SK-N-SH (cell line): Measurements from ENCODE around the gene MPV17L2. TPM values are rescaled to one million over a fixed set of nuclear protein-coding genes. Genes with fewer than 3 reads are reported as not detected.

ENCODE experiments used
- CTCF ChIA-PET: fragments of 300-600, 350-600 bp; formaldehyde crosslinking; extraction: SDS; loops from one replicate; lab custom pipeline; 2021; lab: Yijun Ruan, JAX
- POLR2A ChIA-PET: fragments of 350-600 bp; sonication (Branson Sonifier 250); formaldehyde crosslinking; extraction: SDS; loops from one replicate; lab custom pipeline; 2020; ENCODE audit warnings: antibody characterized with exemption, inconsistent platforms; lab: Yijun Ruan, JAX
- DNase-seq: peaks from one replicate; pipeline ENCODE4 v3.0.0; 2012
- H2AFZ ChIP-seq: fragments of 200-600 bp; sonication (generic); 2 replicates; pipeline ENCODE4 v1.8.1; 2016; ENCODE audit warnings: antibody characterized with exemption, mild to moderate bottlenecking, low read depth
- H3F3A ChIP-seq: fragments of 200-600 bp; sonication (generic); replicated peaks from 2 replicates; pipeline ENCODE3; 2016; ENCODE audit warnings: antibody characterized with exemption, mild to moderate bottlenecking; ENCODE audit not compliant: insufficient read depth
- H3K27ac ChIP-seq, 2 experiments: fragments of 200-500 bp in 1 of 2; fragments of 200-600 bp in 1 of 2; sonication (Bioruptor generic) in 1 of 2; sonication (generic), shearing (Covaris generic) in 1 of 2; 2 replicates each; pipeline versions ENCODE4 v1.5.1 to v1.6.1; 2014 to 2016; ENCODE audit warnings: low read depth in 2 of 2, inconsistent platforms in 1 of 2, low read length in 1 of 2, mild to moderate bottlenecking in 1 of 2, mixed read lengths in 1 of 2
- H3K27me3 ChIP-seq: fragments of 200-600 bp; sonication (generic), shearing (Covaris generic); 2 replicates; pipeline ENCODE4 v1.6.1; 2016; ENCODE audit warnings: mixed run types; ENCODE audit not compliant: insufficient read depth
- H3K36me3 ChIP-seq, 2 experiments: fragments of 200-500 bp in 1 of 2; fragments of 200-600 bp in 1 of 2; sonication (Bioruptor generic) in 1 of 2; sonication (generic) in 1 of 2; replicated peaks in 1 of 2; 2 replicates each; pipeline versions ENCODE3 to v1.5.1; 2014 to 2016; ENCODE audit warnings: low read length in 1 of 2, mild to moderate bottlenecking in 1 of 2; ENCODE audit not compliant: insufficient read depth in 2 of 2, control insufficient read depth in 1 of 2
- H3K4me1 ChIP-seq, 2 experiments: fragments of 200-500 bp in 1 of 2; fragments of 200-600 bp in 1 of 2; sonication (Bioruptor generic) in 1 of 2; sonication (generic), shearing (Covaris generic) in 1 of 2; 2 replicates each; pipeline versions ENCODE4 v1.5.1 to v1.6.1; 2014 to 2016; ENCODE audit warnings: low read depth in 1 of 2, low read length in 1 of 2, mixed run types in 1 of 2; ENCODE audit not compliant: insufficient read depth in 2 of 2, control insufficient read depth in 1 of 2
- H3K4me2 ChIP-seq: fragments of 200-600 bp; sonication (generic), shearing (Covaris generic); 2 replicates; pipeline ENCODE4 v1.6.1; 2017; ENCODE audit warnings: mixed run types
- H3K4me3 ChIP-seq, 2 experiments: fragments of 200-500 bp in 1 of 2; fragments of 200-600 bp in 1 of 2; sonication (Bioruptor generic) in 1 of 2; sonication (generic), shearing (Covaris generic) in 1 of 2; 2 replicates each; pipeline versions ENCODE4 v1.5.1 to v1.8.1; 2014 to 2016; ENCODE audit warnings: low read depth in 2 of 2, inconsistent platforms in 1 of 2, low read length in 1 of 2, mild to moderate bottlenecking in 1 of 2, mixed read lengths in 1 of 2, moderate library complexity in 1 of 2
- H3K79me2 ChIP-seq: fragments of 200-600 bp; sonication (generic); 2 replicates; pipeline ENCODE4 v1.8.1; 2017; ENCODE audit warnings: mild to moderate bottlenecking; ENCODE audit not compliant: insufficient read depth
- H3K9ac ChIP-seq: fragments of 200-600 bp; sonication (generic); 2 replicates; pipeline ENCODE4 v1.6.1; 2017; ENCODE audit warnings: mixed run types
- H3K9me2 ChIP-seq: fragments of 200-600 bp; sonication (generic); 2 replicates; pipeline ENCODE4 v1.6.1; 2017; ENCODE audit warnings: mixed run types
- H3K9me3 ChIP-seq: fragments of 200-600 bp; sonication (generic); 2 replicates; pipeline ENCODE4 v1.6.1; 2017; ENCODE audit warnings: mixed run types, mild to moderate bottlenecking, moderate library complexity
- H4K20me1 ChIP-seq: fragments of 200-600 bp; sonication (generic); 2 replicates; pipeline ENCODE4 v1.6.1; 2017; ENCODE audit warnings: mild to moderate bottlenecking, mixed run types; ENCODE audit not compliant: insufficient read depth
- CHD2 ChIP-seq: fragments of 150-350 bp; IDR thresholded peaks from 2 replicates; pipeline ENCODE4 v1.6.1; 2018; ENCODE audit warnings: low read length; ENCODE audit not compliant: partially characterized antibody
- GABPA ChIP-seq: IDR thresholded peaks from 2 replicates; pipeline ENCODE4 v1.4.0; 2012; ENCODE audit warnings: low read depth, mild to moderate bottlenecking
- GATA2 ChIP-seq: sonication (generic); formaldehyde crosslinking; IDR thresholded peaks from 2 replicates; pipeline ENCODE4 v1.5.0; 2020; ENCODE audit warnings: mild to moderate bottlenecking, missing genetic modification reagents
- JUND ChIP-seq: IDR thresholded peaks from 2 replicates; pipeline ENCODE4 v1.4.0; 2012
- MAX ChIP-seq: IDR thresholded peaks from 2 replicates; pipeline ENCODE4 v1.4.0; 2012; ENCODE audit warnings: low read depth
- MEF2A ChIP-seq: IDR thresholded peaks from 2 replicates; pipeline ENCODE4 v1.4.0; 2012; ENCODE audit warnings: low read depth, borderline replicate concordance
- MXI1 ChIP-seq: IDR thresholded peaks from 2 replicates; pipeline ENCODE4 v1.6.1; 2012; ENCODE audit warnings: mild to moderate bottlenecking, low read depth, low read length, improper control_type of control experiment
- NFIC ChIP-seq: IDR thresholded peaks from 2 replicates; pipeline ENCODE4 v1.4.0; 2012; ENCODE audit warnings: borderline replicate concordance
- NRF1 ChIP-seq: IDR thresholded peaks from 2 replicates; pipeline ENCODE4 v1.6.1; 2012; ENCODE audit warnings: low read depth, mild to moderate bottlenecking, low read length
- POLR2AphosphoS5 ChIP-seq: IDR thresholded peaks from 2 replicates; pipeline ENCODE4 v1.6.1; 2012; ENCODE audit warnings: low read depth, low read length
- RCOR1 ChIP-seq: fragments of 150-350 bp; IDR thresholded peaks from 2 replicates; pipeline ENCODE4 v1.6.1; 2017; ENCODE audit warnings: antibody characterized with exemption, low read length
- SIN3A ChIP-seq: IDR thresholded peaks from 2 replicates; pipeline ENCODE4 v1.6.1; 2012; ENCODE audit warnings: low read depth, mild to moderate bottlenecking, low read length, moderate library complexity, borderline replicate concordance
- TCF12 ChIP-seq: IDR thresholded peaks from 2 replicates; pipeline ENCODE4 v1.4.0; 2012
- TEAD4 ChIP-seq: IDR thresholded peaks from 2 replicates; pipeline ENCODE4 v1.4.0; 2012; ENCODE audit warnings: mild to moderate bottlenecking, borderline replicate concordance; ENCODE audit not compliant: insufficient read depth
- USF2 ChIP-seq: fragments of 150-350 bp; IDR thresholded peaks from 2 replicates; pipeline ENCODE4 v1.6.1; 2017; ENCODE audit warnings: antibody characterized with exemption, low read length, low read depth, borderline replicate concordance
- ZBTB33 ChIP-seq: IDR thresholded peaks from 2 replicates; pipeline ENCODE4 v1.4.0; 2012; ENCODE audit warnings: low read depth, borderline replicate concordance
- WGBS: methylation state at CpG from one replicate; pipeline ENCODE4 v1.1.6; 2017; ENCODE audit warnings: low lambda C conversion rate; 5-methylcytosine and 5-hydroxymethylcytosine counted together
- polyA plus RNA-seq, 3 experiments: library from polyadenylated mRNA; depleted of rRNA; stranded (reverse); fragments of >200 nt; gene quantifications; 2 replicates each; pipeline ENCODE4 v1.2.3, GENCODE V29; 2012

Gene MPV17L2
- polyA plus RNA-seq, 1 of the 3 experiments (the other 2 are of a cell fraction): 17.5 TPM

- Histone ChIP-seq H3K9me3 (no peaks in the 10 kb centered on the region), H3K9me2 (no peaks in the 10 kb centered on the region), H2AFZ (no peak overlapping the region), H3K79me2 (no peaks in the 10 kb centered on the region), H4K20me1 (no peaks in the 10 kb centered on the region), H3F3A (no peaks in the 10 kb centered on the region), H3K4me1 (no peaks in the 10 kb centered on the region), H3K27me3 (no peaks in the 10 kb centered on the region), H3K9ac (no peak overlapping the region), H3K4me3 (no peak overlapping the region), H3K36me3 (no peaks in the 10 kb centered on the region), H3K27ac (no peak overlapping the region), H3K4me2 (no peak overlapping the region)
- no peak for DNase-seq
- ChIA-PET POLR2A (no interaction called here), CTCF (interaction anchor here (6.6 to 9.4 kb wide), 2 partner anchors 14 to 36 kb away, joined by 48 to 81 read pairs; a partner anchor contains a TSS)
- TF ChIP-seq RCOR1 (no peak), MAX (no peak), SIN3A (no peak), GABPA (no peak), CHD2 (no peak), JUND (no peak), TEAD4 (no peak), NFIC (no peak)
- WGBS: 82% methylated on average over 9 of the region's 17 CpGs
Observed at GRCh38 chr19:18218159-18218558, 25.1 kb downstream of the MPV17L2 start.

- Histone ChIP-seq H3K4me3 (no peak overlapping the region), H3K27ac (no peak overlapping the region), H3K9me3 (no peaks in the 10 kb centered on the region), H4K20me1 (no peaks in the 10 kb centered on the region), H3K79me2 (no peaks in the 10 kb centered on the region), H2AFZ (no peak overlapping the region), H3K4me2 (no peak overlapping the region), H3F3A (no peaks in the 10 kb centered on the region), H3K36me3 (no peaks in the 10 kb centered on the region), H3K27me3 (no peaks in the 10 kb centered on the region), H3K9ac (no peak overlapping the region), H3K4me1 (no peaks in the 10 kb centered on the region), H3K9me2 (no peaks in the 10 kb centered on the region)
- no peak for DNase-seq
- POLR2A ChIA-PET: no interaction called here
- WGBS: 67% methylated on average over 3 of the region's 3 CpGs
- no peak for TF ChIP-seq TEAD4
- TF ChIP-seq TCF12: no peak
- TF ChIP-seq GATA2 (CRISPR knock-in tag): no peak
- TF ChIP-seq USF2: no peak
- TF ChIP-seq MEF2A: no peak
- TF ChIP-seq NRF1: no peak
- no peak for TF ChIP-seq ZBTB33
- TF ChIP-seq MXI1: no peak
- TF ChIP-seq MAX: no peak
- TF ChIP-seq SIN3A: no peak
- TF ChIP-seq POLR2AphosphoS5: no peak
- CTCF ChIA-PET: interaction anchor here (1.5 to 9.4 kb wide), 3 partner anchors 14 to 57 kb away, joined by 5 to 81 read pairs (median 48); a partner anchor contains a TSS
Observed at GRCh38 chr19:18218600-18218999, 25.6 kb downstream of the MPV17L2 start.
